HG02642 (cell line): ENCODE data around the gene CBLN4.

ENCODE experiments used
- ATAC-seq: cut with Tn5 transposase; IDR thresholded peaks from one replicate; pipeline ENCODE4 v1.9.1; 2021; ENCODE audit warnings: mild to moderate bottlenecking; ENCODE audit not compliant: unreplicated experiment, poor library complexity

CBLN4 gene

DNA sequence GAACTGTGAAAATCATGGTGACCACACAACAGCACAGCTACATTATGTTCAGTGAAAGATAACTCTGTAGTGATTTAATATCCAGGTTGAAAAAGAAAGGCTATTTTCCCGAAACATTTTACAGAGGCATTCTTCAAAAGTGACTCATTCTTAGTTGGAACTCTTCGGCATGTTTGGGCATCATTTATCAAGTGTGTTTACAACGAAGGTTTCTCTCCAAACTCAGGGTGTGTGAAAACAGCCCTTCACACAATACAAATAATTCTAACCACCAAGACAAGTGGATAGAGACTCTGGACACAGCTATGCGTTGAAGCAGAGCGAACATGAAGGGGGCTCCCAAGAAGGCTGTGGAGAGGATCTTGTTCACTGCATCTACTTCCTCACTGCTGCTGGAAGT lies 57.6 kb downstream of the CBLN4 start:
- no peak for ATAC-seq
